K562 (cell line): Measurements from ENCODE around the gene PRTN3. TPM values are rescaled to one million over a fixed set of nuclear protein-coding genes. Genes with fewer than 3 reads are reported as not detected.

Source experiments
- ATAC-seq: fragments of 200-7000 bp; cut with Tn5 transposase; 3 replicates; pipeline ENCODE4 v1.9.1; 2020; ENCODE audit warnings: moderate library complexity
- BruUV-seq: library from RNA; stranded (reverse); fragments of 400-500 nt; replicated peaks from 2 replicates; lab custom pipeline; 2021; lab: Mats Ljungman, UMichigan
- CTCF ChIA-PET: fragments of 300-600 bp; formaldehyde crosslinking; extraction: SDS; loops from one replicate; lab custom pipeline; 2021; ENCODE audit warnings: low intra/inter-chr PET ratio; lab: Yijun Ruan, JAX
- POLR2A ChIA-PET: fragments of 300-600, 350-650 bp; sonication (Branson Sonifier 250); formaldehyde crosslinking; extraction: SDS; loops from one replicate; lab custom pipeline; 2021; ENCODE audit warnings: antibody characterized with exemption, inconsistent platforms; lab: Yijun Ruan, JAX
- DNase-seq, 4 experiments: peaks; one replicate each; pipeline versions ENCODE4 v3.0.0 to v3.0.0-alpha.2; 2011 to 2018; ENCODE audit warnings: low spot score in 3 of 4, mixed read lengths in 3 of 4; ENCODE audit errors: extremely low read depth in 1 of 4
- FAIRE-seq: peaks from 2 replicates; lab custom pipeline; 2011; peaks lifted over from hg19 to GRCh38; lab: Jason Lieb, UNC
- H2AFZ ChIP-seq: 2 replicates; pipeline ENCODE4 v1.6.0; 2011; ENCODE audit warnings: low read depth, low read length, control low read depth, inconsistent platforms
- H3K27ac ChIP-seq: fragments of 200-600 bp; 3 replicates; pipeline ENCODE4 v1.8.0; 2011; ENCODE audit warnings: low read depth, mild to moderate bottlenecking, control low read depth, inconsistent platforms, low read length, moderate library complexity, mixed read lengths; ENCODE audit errors: extremely low read depth
- H3K27me3 ChIP-seq, 2 experiments: fragments of 300-600 bp in 1 of 2; 2 replicates in 1 of 2; 3 replicates in 1 of 2; pipeline versions ENCODE4 v1.6.0 to v1.8.0; 2011; ENCODE audit warnings: inconsistent platforms in 2 of 2, low read length in 2 of 2, mild to moderate bottlenecking in 1 of 2, mixed read lengths in 1 of 2, moderate library complexity in 1 of 2; ENCODE audit not compliant: control insufficient read depth in 2 of 2, insufficient read depth in 2 of 2
- H3K36me3 ChIP-seq: fragments of 300-600 bp; 3 replicates; pipeline ENCODE4 v1.8.0; 2011; ENCODE audit warnings: mild to moderate bottlenecking, low read length, inconsistent platforms; ENCODE audit not compliant: control insufficient read depth, insufficient read depth
- H3K4me1 ChIP-seq, 2 experiments: fragments of 200-600 bp in 1 of 2; replicated peaks in 1 of 2; 2 replicates in 1 of 2; 3 replicates in 1 of 2; pipeline versions ENCODE4 v1.5.1 to v1.8.0; 2011; ENCODE audit warnings: inconsistent platforms in 2 of 2, low read length in 2 of 2, mild to moderate bottlenecking in 1 of 2, mixed read lengths in 1 of 2, moderate library complexity in 1 of 2; ENCODE audit not compliant: control insufficient read depth in 2 of 2, insufficient read depth in 2 of 2
- H3K4me2 ChIP-seq: 2 replicates; pipeline ENCODE4 v1.6.1; 2011; ENCODE audit warnings: low read length, control low read depth, inconsistent platforms, mixed read lengths; ENCODE audit not compliant: insufficient read depth
- H3K4me3 ChIP-seq: fragments of 200-600 bp; sonication (generic), shearing (Covaris generic); 2 replicates; pipeline ENCODE4 v1.5.1; 2016; ENCODE audit warnings: control low read depth, inconsistent platforms
- H3K79me2 ChIP-seq: fragments of 200-600 bp; 3 replicates; pipeline ENCODE4 v1.8.0; 2011; ENCODE audit warnings: low read length, inconsistent platforms; ENCODE audit not compliant: control insufficient read depth, insufficient read depth
- H3K9ac ChIP-seq, 2 experiments: 2 replicates each; pipeline versions ENCODE4 v1.6.0 to v1.6.1; 2011; ENCODE audit warnings: low read depth in 2 of 2, low read length in 2 of 2, control low read depth in 1 of 2, inconsistent platforms in 1 of 2, mild to moderate bottlenecking in 1 of 2, mixed read lengths in 1 of 2; ENCODE audit not compliant: insufficient read depth in 1 of 2
- H3K9me1 ChIP-seq: one replicate; pipeline ENCODE4 v1.6.0; 2011; ENCODE audit warnings: inconsistent platforms, mild to moderate bottlenecking, low read length, moderate library complexity; ENCODE audit not compliant: control insufficient read depth, insufficient read depth
- H3K9me3 ChIP-seq: replicated peaks from 2 replicates; pipeline ENCODE4 v1.5.1; 2011; ENCODE audit warnings: low read depth, low read length, inconsistent platforms; ENCODE audit not compliant: control insufficient read depth, insufficient read depth
- H4K20me1 ChIP-seq: replicated peaks from 2 replicates; pipeline ENCODE4 v1.6.1; 2011; ENCODE audit warnings: low read length, inconsistent platforms, mixed read lengths; ENCODE audit not compliant: control insufficient read depth, insufficient read depth
- ATF3 ChIP-seq, 2 experiments: fragments of 450-650 bp in 1 of 2; sonication (generic) in 1 of 2; formaldehyde crosslinking in 1 of 2; IDR thresholded peaks in 1 of 2; conservative IDR thresholded peaks in 1 of 2; 2 replicates each; pipeline versions ENCODE4 v1.6.1 to v1.8.1; 2016 to 2023; ENCODE audit warnings: mild to moderate bottlenecking in 2 of 2, moderate library complexity in 2 of 2, inconsistent platforms in 1 of 2, missing genetic modification reagents in 1 of 2
- BCOR ChIP-seq: fragments of 450-650 bp; IDR thresholded peaks from 2 replicates; pipeline ENCODE4 v1.6.1; 2016
- DIDO1 ChIP-seq: fragments of 450-650 bp; IDR thresholded peaks from 2 replicates; pipeline ENCODE4 v1.6.1; 2016; ENCODE audit warnings: low read depth, missing biosample characterization, missing genetic modification characterization
- FOXM1 ChIP-seq, 2 experiments: fragments of 450-650 bp in 1 of 2; sonication (generic) in 1 of 2; formaldehyde crosslinking in 1 of 2; IDR thresholded peaks; 2 replicates each; pipeline versions ENCODE4 v1.6.1 to v1.9.0; 2017 to 2022; ENCODE audit warnings: low read depth in 2 of 2, mild to moderate bottlenecking in 2 of 2, missing genetic modification reagents in 1 of 2, moderate library complexity in 1 of 2
- ID3 ChIP-seq, 2 experiments: fragments of 250-450 bp in 1 of 2; fragments of 450-650 bp in 1 of 2; sonication (Bioruptor Pico) in 1 of 2; IDR thresholded peaks; 2 replicates each; pipeline versions ENCODE4 v1.6.1 to v1.8.0; 2016 to 2021; ENCODE audit warnings: mild to moderate bottlenecking in 2 of 2, moderate library complexity in 2 of 2, missing compliant biosample characterization in 1 of 2, missing genetic modification characterization in 1 of 2
- JUND ChIP-seq, 2 experiments: IDR thresholded peaks; 2 replicates in 1 of 2; 3 replicates in 1 of 2; pipeline ENCODE4 v1.6.1; 2011; ENCODE audit warnings: borderline replicate concordance in 2 of 2, low read depth in 2 of 2, low read length in 2 of 2, improper control_type of control experiment in 1 of 2, missing biosample characterization in 1 of 2, missing genetic modification characterization in 1 of 2, missing genetic modification reagents in 1 of 2
- NR0B1 ChIP-seq: fragments of 450-650 bp; IDR thresholded peaks from one replicate; pipeline ENCODE4 v1.6.1; 2018; ENCODE audit warnings: mild to moderate bottlenecking, moderate library complexity; ENCODE audit not compliant: partially characterized antibody
- RBFOX2 ChIP-seq: fragments of 200-400 bp; formaldehyde crosslinking; IDR thresholded peaks from 2 replicates; pipeline ENCODE4 v1.6.1; 2017; ENCODE audit warnings: low read depth, mild to moderate bottlenecking, low read length, moderate library complexity
- RFX5 ChIP-seq: IDR thresholded peaks from 2 replicates; pipeline ENCODE4 v1.6.1; 2011; ENCODE audit warnings: low read depth, mild to moderate bottlenecking, improper control_type of control experiment, low read length
- SMAD4 ChIP-seq: fragments of 250-450 bp; sonication (Bioruptor Pico); conservative IDR thresholded peaks from 2 replicates; pipeline ENCODE4 v1.8.0; 2021; ENCODE audit warnings: inconsistent platforms, mild to moderate bottlenecking, moderate library complexity
- ZNF592 ChIP-seq: fragments of 450-650 bp; IDR thresholded peaks from 2 replicates; pipeline ENCODE4 v1.6.1; 2017; ENCODE audit warnings: antibody characterized with exemption, mild to moderate bottlenecking
- ZNF717 ChIP-seq: fragments of 250-450 bp; sonication (Bioruptor Pico); IDR thresholded peaks from 2 replicates; pipeline ENCODE4 v1.5.0; 2021
- WGBS: fragments of 100-300 bp; shearing (Covaris generic); methylation state at CpG from one replicate; pipeline ENCODE4 v1.1.6; 2016; ENCODE audit warnings: low coverage, mixed read lengths; ENCODE audit not compliant: insufficient coverage; ENCODE audit errors: missing lambda C conversion rate; 5-methylcytosine and 5-hydroxymethylcytosine counted together
- in situ Hi-C: fragments of 300-500 bp; cut with MboI; formaldehyde crosslinking; loops from 4 replicates; pipeline ENCODE4 v1.15.0; 2018; ENCODE audit warnings: inconsistent platforms, mixed read lengths
- intact Hi-C: fragments of 100-400 bp; cut with micrococcal nuclease; formaldehyde crosslinking; loops from 2 replicates; pipeline ENCODE4 v1.14.2; 2022
- polyA plus RNA-seq, 8 experiments: library from polyadenylated mRNA; depleted of rRNA in 4 of 8; stranded (reverse) in 5 of 8; unstranded in 3 of 8; fragments of >200 nt; fragmentation: Nextera tagmentation in 2 of 8; fragmentation: Illumina TruSeq in 1 of 8; extraction: Ambion mirVana in 2 of 8; extraction: Trizol in 1 of 8; gene quantifications; 2 replicates each; pipeline versions ENCODE4 v1.2.1 to v1.2.3, GENCODE V29; 2011 to 2014; ENCODE audit warnings: inconsistent platforms in 1 of 8, missing spikeins in 1 of 8
- total RNA-seq, 7 experiments: library from RNA; depleted of rRNA in 6 of 7; stranded (reverse); fragments of >200 nt in 6 of 7; fragmentation: Illumina TruSeq in 2 of 7; extraction: Trizol in 2 of 7; gene quantifications; 2 replicates each; pipeline versions ENCODE4 v1.2.1 to v1.2.3, GENCODE V29; 2011 to 2021; ENCODE audit warnings: low replicate concordance in 1 of 7

Gene PRTN3
- total and polyA plus RNA-seq, 9 of the 15 experiments (the other 6 are each of a cell fraction or from before 2014, with no cell fraction given) = 0.14 to 0.86 (median 0.43) TPM; not detected in 3

GRCh38 chr19:821825-822503 lies 18.8 kb upstream of the PRTN3 start, which contains the start of gene PLPPR3:
Gene PLPPR3 (minus strand): TSS chr19:821955. CDS start chr19:821559, 396 bp downstream.
- DNase-seq (peak in 3 of 4 experiments; percentile 56 to 79 (median 70)), FAIRE-seq (no peak), ATAC-seq (peak; percentile 64)
- Histone ChIP-seq H3K9me1 (no peaks in the 10 kb centered on the region), H3K9me3 (no peaks in the 10 kb centered on the region), H3K27me3 (no peaks in the 10 kb centered on the region), H3K27ac (peak within 1 kb of the TSS; percentile 83), H3K4me1 (peaks cover 15 to 67% of the 10 kb centered on the region in 2 experiments), H2AFZ (peak within 1 kb of the TSS; percentile 68), H3K4me3 (peak within 1 kb of the TSS; percentile 85), H4K20me1 (no peaks in the 10 kb centered on the region), H3K79me2 (peaks cover 22% of the 10 kb centered on the region; the same call in 2 of the 3 replicates), H3K4me2 (peak within 1 kb of the TSS; percentile 71), H3K9ac (peak within 1 kb of the TSS; percentile 62 to 93), H3K36me3 (no peaks in the 10 kb centered on the region)
- 1% methylated on average over 13 of the region's 86 CpGs for WGBS
- POLR2A ChIA-PET = interaction anchor here (0.6 kb wide), 2 partner anchors 57 to 301 kb away, joined by 3 to 4 read pairs; no protein-coding TSS in a partner anchor
- in situ Hi-C loops (no loop called here), intact Hi-C loops (no loop called here)
- BruUV-seq = no TSS peak
- CTCF ChIA-PET = no interaction called here
- 0 out of 2 replicates have a peak, but pooled peaks have one; percentile 22 for TF ChIP-seq RBFOX2
- no peak for TF ChIP-seq ZNF592
- TF ChIP-seq SMAD4 (CRISPR knock-in tag) = 0 out of 2 replicates have a peak, but pooled peaks have one; percentile 6
- no peak for TF ChIP-seq DIDO1 (tag)
- no peak for TF ChIP-seq FOXM1 (IDR thresholded peaks at IDR 0.05; ENCODE audit: low read depth)
- no peak for TF ChIP-seq FOXM1 (CRISPR knock-in tag; IDR thresholded peaks at IDR 0.05; ENCODE audit: low read depth)
- no peak for TF ChIP-seq RFX5
- no peak for TF ChIP-seq NR0B1
- no peak for TF ChIP-seq ZNF717
- no peak for TF ChIP-seq ATF3 (IDR thresholded peaks at IDR 0.05)
- TF ChIP-seq ATF3 (CRISPR knock-in tag; conservative IDR thresholded peaks at IDR 0.05) = no peak
- no peak for TF ChIP-seq BCOR
- TF ChIP-seq JUND (IDR thresholded peaks at IDR 0.05; ENCODE audit: borderline replicate concordance, low read depth, low read length) = no peak
- TF ChIP-seq JUND (tag; IDR thresholded peaks at IDR 0.05; ENCODE audit: borderline replicate concordance, low read depth, low read length) = no peak
- TF ChIP-seq ID3 (CRISPR knock-in tag; IDR thresholded peaks at IDR 0.05) = no peak
- no peak for TF ChIP-seq ID3 (tag; IDR thresholded peaks at IDR 0.05)
